ENCODE data around the gene CAPG.

DNA sequence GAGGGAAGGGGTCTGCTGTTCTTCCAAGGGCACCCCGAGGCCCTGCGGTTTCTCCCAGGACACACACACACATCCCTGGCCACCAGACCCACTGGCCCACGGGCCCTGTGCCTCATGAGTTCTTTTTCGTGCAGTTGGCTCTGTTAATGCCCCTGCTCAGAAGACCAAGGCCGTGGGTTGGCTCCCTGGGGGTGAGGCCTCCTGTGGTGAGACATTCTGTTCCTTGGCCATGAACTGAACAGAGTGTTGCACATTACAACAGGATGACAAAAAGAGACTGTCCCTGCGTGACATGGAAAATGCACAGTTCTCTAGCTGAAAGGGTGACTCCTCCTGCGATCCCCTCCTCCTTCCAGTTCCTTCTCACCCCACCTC, 39.0 kb upstream of the CAPG start:
- TF ChIP-seq, protein P1, sequence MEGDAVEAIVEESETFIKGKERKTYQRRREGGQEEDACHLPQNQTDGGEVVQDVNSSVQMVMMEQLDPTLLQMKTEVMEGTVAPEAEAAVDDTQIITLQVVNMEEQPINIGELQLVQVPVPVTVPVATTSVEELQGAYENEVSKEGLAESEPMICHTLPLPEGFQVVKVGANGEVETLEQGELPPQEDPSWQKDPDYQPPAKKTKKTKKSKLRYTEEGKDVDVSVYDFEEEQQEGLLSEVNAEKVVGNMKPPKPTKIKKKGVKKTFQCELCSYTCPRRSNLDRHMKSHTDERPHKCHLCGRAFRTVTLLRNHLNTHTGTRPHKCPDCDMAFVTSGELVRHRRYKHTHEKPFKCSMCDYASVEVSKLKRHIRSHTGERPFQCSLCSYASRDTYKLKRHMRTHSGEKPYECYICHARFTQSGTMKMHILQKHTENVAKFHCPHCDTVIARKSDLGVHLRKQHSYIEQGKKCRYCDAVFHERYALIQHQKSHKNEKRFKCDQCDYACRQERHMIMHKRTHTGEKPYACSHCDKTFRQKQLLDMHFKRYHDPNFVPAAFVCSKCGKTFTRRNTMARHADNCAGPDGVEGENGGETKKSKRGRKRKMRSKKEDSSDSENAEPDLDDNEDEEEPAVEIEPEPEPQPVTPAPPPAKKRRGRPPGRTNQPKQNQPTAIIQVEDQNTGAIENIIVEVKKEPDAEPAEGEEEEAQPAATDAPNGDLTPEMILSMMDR (IDR thresholded peaks at IDR 0.05), result no peak
- TF ChIP-seq POLR2A (IDR thresholded peaks at IDR 0.05), result no peak

Data from adrenal gland (tissue), 5 donors.